B cell (primary cell): ENCODE measurements around the gene ZDHHC17. TPM values are rescaled to one million over a fixed set of nuclear protein-coding genes. Genes with fewer than 3 reads are reported as not detected.

ENCODE experiments used
- ATAC-seq: fragments of 200-7000 bp; cut with Tn5 transposase; one replicate; pipeline ENCODE4 v1.10.0; 2021; ENCODE audit warnings: low read depth, mild to moderate bottlenecking, moderate number of reproducible peaks, moderate library complexity
- CTCF ChIA-PET: fragments of 350-600 bp; sonication (Branson Sonifier 250); formaldehyde crosslinking; loops from one replicate; lab custom pipeline; 2021; ENCODE audit warnings: antibody characterized with exemption, inconsistent platforms; lab: Charles Lee
- POLR2A ChIA-PET: fragments of 350-600 bp; sonication (Branson Sonifier 250); formaldehyde crosslinking; loops from one replicate; lab custom pipeline; 2021; ENCODE audit warnings: antibody characterized with exemption; lab: Charles Lee
- DNase-seq: peaks from one replicate; pipeline ENCODE4 v3.0.0; 2013
- H2AFZ ChIP-seq: 2 replicates; pipeline ENCODE4 v1.6.1; 2012; ENCODE audit warnings: mild to moderate bottlenecking, low read depth, low read length; ENCODE audit not compliant: insufficient read depth, poor library complexity, severe bottlenecking
- H3K27ac ChIP-seq, 2 donors: 1 replicate in 1 of 2; 2 replicates in 1 of 2; pipeline ENCODE4 v1.5.1; 2012 to 2013; ENCODE audit warnings: low read length in 2 of 2, mild to moderate bottlenecking in 2 of 2, moderate library complexity in 1 of 2
- H3K27me3 ChIP-seq, 4 experiments: fragments of 200-600 bp in 1 of 4; sonication (generic) in 1 of 4; replicated peaks in 1 of 4; 1 replicate in 2 of 4; 2 replicates in 2 of 4; pipeline versions ENCODE4 v1.6.1 to v1.7.0; 2013 to 2016; ENCODE audit warnings: low read length in 3 of 4, mild to moderate bottlenecking in 2 of 4, mixed read lengths in 1 of 4, moderate library complexity in 1 of 4; ENCODE audit not compliant: insufficient read depth in 4 of 4, control insufficient read depth in 3 of 4; ENCODE audit errors: control extremely low read depth in 1 of 4
- H3K36me3 ChIP-seq, 2 experiments: replicated peaks in 1 of 2; 1 replicate in 1 of 2; 2 replicates in 1 of 2; pipeline versions ENCODE4 v1.6.1 to v1.7.1; 2013; ENCODE audit warnings: low read length in 1 of 2; ENCODE audit not compliant: insufficient read depth in 2 of 2, control insufficient read depth in 1 of 2; ENCODE audit errors: control extremely low read depth in 1 of 2, extremely low read depth in 1 of 2
- H3K4me1 ChIP-seq, 2 donors: fragments of 200-600 bp in 1 of 2; sonication (generic) in 1 of 2; 1 replicate in 1 of 2; 2 replicates in 1 of 2; pipeline versions ENCODE4 v1.5.1 to v1.6.1; 2013 to 2017; ENCODE audit warnings: low read length in 2 of 2; ENCODE audit not compliant: control insufficient read depth in 2 of 2, insufficient read depth in 2 of 2
- H3K4me2 ChIP-seq: replicated peaks from 2 replicates; pipeline ENCODE3; 2012; ENCODE audit warnings: mild to moderate bottlenecking, low read depth, low read length; ENCODE audit not compliant: poor library complexity, severe bottlenecking
- H3K4me3 ChIP-seq, 5 experiments: fragments of 200-600 bp in 1 of 5; sonication (generic) in 1 of 5; 1 replicate in 3 of 5; 2 replicates in 2 of 5; pipeline versions ENCODE4 v1.5.1 to v1.7.0; 2011 to 2016; ENCODE audit warnings: low read length in 4 of 5, mild to moderate bottlenecking in 4 of 5, low read depth in 2 of 5, control low read depth in 1 of 5, moderate library complexity in 1 of 5; ENCODE audit not compliant: insufficient read depth in 1 of 5; ENCODE audit errors: control extremely low read depth in 1 of 5, extremely low read depth in 1 of 5
- H3K79me2 ChIP-seq: fragments of 200-600 bp; sonication (generic); one replicate; pipeline ENCODE4 v1.6.0; 2016; ENCODE audit warnings: low read length; ENCODE audit not compliant: control insufficient read depth, insufficient read depth
- H3K9ac ChIP-seq: fragments of 200-600 bp; sonication (generic); 2 replicates; pipeline ENCODE4 v1.6.1; 2017; ENCODE audit warnings: mild to moderate bottlenecking, low read length, moderate library complexity
- H3K9me3 ChIP-seq, 3 donors: one replicate each; pipeline versions ENCODE4 v1.6.1 to v1.7.1; 2013; ENCODE audit warnings: low read length in 2 of 3; ENCODE audit not compliant: control insufficient read depth in 2 of 3, insufficient read depth in 1 of 3; ENCODE audit errors: control extremely low read depth in 1 of 3
- H4K20me1 ChIP-seq: 2 replicates; pipeline ENCODE4 v1.6.0; 2012; ENCODE audit warnings: mild to moderate bottlenecking, low read length; ENCODE audit not compliant: insufficient read depth, control insufficient read depth, poor library complexity, severe bottlenecking
- H3K27ac Mint-ChIP-seq: one replicate; pipeline ENCODE4 v1.8.0; 2021; ENCODE audit warnings: mixed read lengths
- H3K27me3 Mint-ChIP-seq: one replicate; pipeline ENCODE4 v1.8.0; 2021; ENCODE audit warnings: mixed read lengths
- H3K4me1 Mint-ChIP-seq: one replicate; pipeline ENCODE4 v1.8.0; 2021; ENCODE audit warnings: mixed read lengths
- H3K4me3 Mint-ChIP-seq: one replicate; pipeline ENCODE4 v1.8.0; 2021; ENCODE audit warnings: mixed read lengths
- H3K9me3 Mint-ChIP-seq: one replicate; pipeline ENCODE4 v1.8.0; 2022; ENCODE audit warnings: mixed read lengths; ENCODE audit not compliant: insufficient read depth
- EZH2 ChIP-seq: IDR thresholded peaks from 2 replicates; pipeline ENCODE4 v1.6.1; 2012; ENCODE audit warnings: borderline replicate concordance, low read depth, mild to moderate bottlenecking, moderate library complexity, low read length; ENCODE audit not compliant: insufficient read depth, poor library complexity, severe bottlenecking
- WGBS: methylation state at CpG from one replicate; pipeline ENCODE4 v1.1.5; 2013; ENCODE audit warnings: missing lambda C conversion rate; ENCODE audit not compliant: insufficient coverage; 5-methylcytosine and 5-hydroxymethylcytosine counted together
- intact Hi-C: fragments of 100-400 bp; cut with micrococcal nuclease; formaldehyde crosslinking; loops from one replicate; pipeline ENCODE4 v1.10.0; 2022
- polyA plus RNA-seq: library from polyadenylated mRNA; depleted of rRNA; stranded (reverse); fragments of >200 nt; gene quantifications from 2 replicates; pipeline ENCODE4 v1.2.3, GENCODE V29; 2012
- total RNA-seq, 2 donors: library from RNA; stranded (reverse); fragments of 120-200 nt in 1 of 2; gene quantifications; 1 replicate in 1 of 2; 2 replicates in 1 of 2; pipeline versions ENCODE4 v1.2.3 to v1.2.4, GENCODE V29; 2013 to 2022
- TF ChIP-seq, protein P1 (sequence below): fragments of 200-600 bp; IDR thresholded peaks from one replicate; pipeline ENCODE4 v1.8.0; 2022; ENCODE audit warnings: antibody characterized with exemption, mild to moderate bottlenecking

ZDHHC17 gene
- total and polyA plus RNA-seq, 2 donors (not counting 1 experiment from before 2014, with no cell fraction given) = 26.1 to 75.0 TPM

DNA sequence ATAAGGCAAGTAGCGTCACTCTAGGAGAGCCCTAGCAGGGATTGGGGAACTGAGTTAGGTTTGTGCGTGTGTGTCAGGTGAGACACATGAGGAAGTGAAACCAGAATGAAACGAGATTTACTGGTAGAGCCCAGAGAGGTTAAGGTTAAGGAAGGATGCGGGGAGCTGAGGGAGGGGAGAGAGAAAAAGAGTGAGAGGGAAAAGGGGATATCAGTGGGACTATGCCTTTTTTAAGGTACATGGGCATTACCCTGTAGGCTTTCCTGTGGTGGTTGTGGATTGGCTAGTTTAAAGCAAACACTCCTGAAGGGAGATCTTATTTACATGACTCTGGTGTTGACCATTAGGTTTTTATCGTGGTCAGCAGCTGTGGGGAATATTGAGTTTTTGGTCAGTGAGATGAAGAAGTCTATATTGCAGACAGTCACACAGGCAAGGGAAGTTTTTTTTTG lies 13.9 kb downstream of the ZDHHC17 start:
- POLR2A ChIA-PET = interaction anchor here (2.0 kb wide), 1 partner anchor 14 kb away, joined by 17 read pairs; the partner anchor contains the start of gene ZDHHC17
- Histone ChIP-seq H3K9me3 (peaks cover 1 to 6% (median 1%) of the 10 kb centered on the region in 3 donors), H3K27ac (peak overlapping the region; percentile 25 to 66), H3K36me3 (peaks cover 5 to 6% of the 10 kb centered on the region in 2 experiments), H2AFZ (no peak overlapping the region), H4K20me1 (peaks cover 24% of the 10 kb centered on the region), H3K4me1 (peaks cover 13 to 15% of the 10 kb centered on the region in 2 donors), H3K4me3 (no peak overlapping the region), H3K79me2 (peaks cover 96% of the 10 kb centered on the region), H3K9ac (no peak overlapping the region), H3K4me2 (peak overlapping the region; percentile 34), H3K27me3 (no peaks in the 10 kb centered on the region)
- H3K27ac Mint-ChIP-seq = peak overlapping the region; percentile 33
- peak overlapping the region; percentile 2 for H3K4me3 Mint-ChIP-seq
- intact Hi-C loops = loop anchor here (1.0 to 5.0 kb wide), 2 partner anchors 13 to 695 kb away; partner anchors contain the start of genes NAP1L1 and ZDHHC17
- peak; percentile 97 for ATAC-seq
- peaks cover 53% of the 10 kb centered on the region for H3K4me1 Mint-ChIP-seq
- TF ChIP-seq, protein P1, sequence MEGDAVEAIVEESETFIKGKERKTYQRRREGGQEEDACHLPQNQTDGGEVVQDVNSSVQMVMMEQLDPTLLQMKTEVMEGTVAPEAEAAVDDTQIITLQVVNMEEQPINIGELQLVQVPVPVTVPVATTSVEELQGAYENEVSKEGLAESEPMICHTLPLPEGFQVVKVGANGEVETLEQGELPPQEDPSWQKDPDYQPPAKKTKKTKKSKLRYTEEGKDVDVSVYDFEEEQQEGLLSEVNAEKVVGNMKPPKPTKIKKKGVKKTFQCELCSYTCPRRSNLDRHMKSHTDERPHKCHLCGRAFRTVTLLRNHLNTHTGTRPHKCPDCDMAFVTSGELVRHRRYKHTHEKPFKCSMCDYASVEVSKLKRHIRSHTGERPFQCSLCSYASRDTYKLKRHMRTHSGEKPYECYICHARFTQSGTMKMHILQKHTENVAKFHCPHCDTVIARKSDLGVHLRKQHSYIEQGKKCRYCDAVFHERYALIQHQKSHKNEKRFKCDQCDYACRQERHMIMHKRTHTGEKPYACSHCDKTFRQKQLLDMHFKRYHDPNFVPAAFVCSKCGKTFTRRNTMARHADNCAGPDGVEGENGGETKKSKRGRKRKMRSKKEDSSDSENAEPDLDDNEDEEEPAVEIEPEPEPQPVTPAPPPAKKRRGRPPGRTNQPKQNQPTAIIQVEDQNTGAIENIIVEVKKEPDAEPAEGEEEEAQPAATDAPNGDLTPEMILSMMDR = no peak
- TF ChIP-seq EZH2 = no peak
- WGBS = 21% methylated on average over 5 of the region's 5 CpGs
- no peaks in the 10 kb centered on the region for H3K9me3 Mint-ChIP-seq
- DNase-seq = peak; percentile 89
- CTCF ChIA-PET = interaction anchor here (0.9 to 4.2 kb wide), 6 partner anchors 9 to 162 kb away, joined by 3 to 24 read pairs (median 4); no protein-coding TSS in a partner anchor
- H3K27me3 Mint-ChIP-seq = no peaks in the 10 kb centered on the region

DNA sequence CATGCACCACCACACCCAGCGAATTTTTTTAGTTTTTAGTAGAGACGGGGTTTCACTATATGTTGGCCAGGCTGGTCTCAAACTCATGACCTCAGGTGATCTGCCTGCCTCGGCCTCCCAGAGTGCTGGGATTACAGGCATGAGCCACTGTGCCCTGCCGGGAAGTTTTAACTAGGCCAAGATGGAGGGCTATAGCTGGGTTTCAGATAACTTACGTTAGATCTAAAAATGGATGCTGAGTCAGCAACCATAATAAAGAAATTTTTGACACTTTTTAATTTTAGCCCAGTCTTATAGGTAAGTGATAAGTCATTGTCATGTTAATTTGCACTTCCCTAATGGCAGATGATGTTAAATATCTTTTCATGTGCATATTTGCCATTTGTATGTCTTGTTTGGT lies 14.4 kb downstream of the ZDHHC17 start:
- H3K4me1 Mint-ChIP-seq = peaks cover 52% of the 10 kb centered on the region
- Histone ChIP-seq H3K27me3 (no peaks in the 10 kb centered on the region), H2AFZ (no peak overlapping the region), H3K36me3 (peaks cover 3 to 8% of the 10 kb centered on the region in 2 experiments), H3K9me3 (peaks cover 1 to 10% (median 7%) of the 10 kb centered on the region in 3 donors), H3K79me2 (peaks cover 96% of the 10 kb centered on the region), H3K4me1 (peaks cover 13 to 15% of the 10 kb centered on the region in 2 donors), H3K9ac (no peak overlapping the region), H3K27ac (no peak overlapping the region), H3K4me3 (no peak overlapping the region), H4K20me1 (peaks cover 30% of the 10 kb centered on the region), H3K4me2 (peak overlapping the region; percentile 34)
- intact Hi-C loops = loop anchor here (5.0 kb wide), 1 partner anchor 696 kb away; the partner anchor contains the start of gene NAP1L1
- POLR2A ChIA-PET = interaction anchor here (0.5 to 2.0 kb wide), 2 partner anchors 14 to 91 kb away, joined by 3 to 17 read pairs; partner anchors contain the start of gene ZDHHC17
- peak overlapping the region; percentile 34 for H3K27ac Mint-ChIP-seq
- H3K27me3 Mint-ChIP-seq = no peaks in the 10 kb centered on the region
- DNase-seq (no peak), ATAC-seq (no peak)
- 94% methylated on average over 2 of the region's 5 CpGs for WGBS
- H3K9me3 Mint-ChIP-seq = no peaks in the 10 kb centered on the region
- H3K4me3 Mint-ChIP-seq = no peak overlapping the region
- CTCF ChIA-PET = interaction anchor here (0.9 to 4.2 kb wide), 6 partner anchors 8 to 163 kb away, joined by 3 to 24 read pairs (median 3); no protein-coding TSS in a partner anchor
- TF ChIP-seq, protein P1 = no peak
- TF ChIP-seq EZH2 = no peak
